ENCODE measurements around the gene ZCCHC17.

DNA sequence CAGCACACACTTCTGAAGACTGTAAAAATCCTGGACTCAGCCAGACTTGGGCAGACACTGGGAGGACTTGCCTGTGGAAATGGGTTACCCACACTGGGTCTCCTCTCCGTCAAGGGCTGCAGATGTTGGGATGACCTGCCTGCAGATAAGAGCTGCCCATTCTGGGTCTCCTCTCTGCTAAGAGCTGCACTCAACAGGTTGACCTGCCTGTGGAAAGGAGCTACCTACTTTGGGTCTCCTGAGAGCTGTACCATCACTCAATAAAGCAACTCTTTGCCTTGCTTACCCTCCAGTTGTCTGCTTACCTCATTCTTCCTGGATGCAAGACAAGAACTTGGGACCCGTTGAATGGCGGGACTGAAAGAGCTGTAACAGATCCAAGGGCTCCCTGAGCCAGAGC lies 28.2 kb downstream of the ZCCHC17 start:
- no peak for TF ChIP-seq POLR2A (IDR thresholded peaks at IDR 0.05)
- TF ChIP-seq CTCF (IDR thresholded peaks at IDR 0.05), result no peak
